GM10266 (cell line): ENCODE data around the gene CD38.
"Not testable (repeated sequence)": the region's sequence is repeated elsewhere in the genome, so short reads cannot be mapped to it uniquely, and the experiment has no call there.

Experiments
- DNase-seq: peaks from one replicate; pipeline ENCODE4 v3.0.0; 2012; ENCODE audit errors: extremely low spot score
- TF ChIP-seq, protein P1 (sequence below): IDR thresholded peaks from 2 replicates; pipeline ENCODE4 v1.5.1; 2012; ENCODE audit warnings: mild to moderate bottlenecking, low read depth; ENCODE audit not compliant: control insufficient read depth, insufficient read depth; ENCODE audit errors: missing control alignments

The CD38 gene

DNA sequence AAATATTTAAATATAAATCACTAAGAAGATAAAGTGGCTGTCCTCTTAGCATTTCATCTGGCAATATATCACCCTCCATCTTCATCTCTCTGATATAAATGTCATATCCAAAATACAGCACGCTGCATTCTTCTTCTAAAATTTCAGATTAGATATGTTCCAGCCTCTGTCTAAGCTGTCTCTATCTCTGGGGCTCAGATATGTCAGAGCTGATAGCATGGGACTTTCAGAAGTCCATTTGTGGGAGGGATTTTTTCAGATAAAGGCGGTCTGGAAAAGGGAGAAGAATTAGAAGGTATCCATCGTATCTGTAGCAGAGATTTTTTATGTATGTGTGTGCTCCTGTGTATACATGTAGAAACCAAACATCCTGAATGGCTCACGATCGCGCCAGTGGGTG is 25.0 kb upstream of the CD38 start:
- no peak for DNase-seq
- TF ChIP-seq, protein P1, sequence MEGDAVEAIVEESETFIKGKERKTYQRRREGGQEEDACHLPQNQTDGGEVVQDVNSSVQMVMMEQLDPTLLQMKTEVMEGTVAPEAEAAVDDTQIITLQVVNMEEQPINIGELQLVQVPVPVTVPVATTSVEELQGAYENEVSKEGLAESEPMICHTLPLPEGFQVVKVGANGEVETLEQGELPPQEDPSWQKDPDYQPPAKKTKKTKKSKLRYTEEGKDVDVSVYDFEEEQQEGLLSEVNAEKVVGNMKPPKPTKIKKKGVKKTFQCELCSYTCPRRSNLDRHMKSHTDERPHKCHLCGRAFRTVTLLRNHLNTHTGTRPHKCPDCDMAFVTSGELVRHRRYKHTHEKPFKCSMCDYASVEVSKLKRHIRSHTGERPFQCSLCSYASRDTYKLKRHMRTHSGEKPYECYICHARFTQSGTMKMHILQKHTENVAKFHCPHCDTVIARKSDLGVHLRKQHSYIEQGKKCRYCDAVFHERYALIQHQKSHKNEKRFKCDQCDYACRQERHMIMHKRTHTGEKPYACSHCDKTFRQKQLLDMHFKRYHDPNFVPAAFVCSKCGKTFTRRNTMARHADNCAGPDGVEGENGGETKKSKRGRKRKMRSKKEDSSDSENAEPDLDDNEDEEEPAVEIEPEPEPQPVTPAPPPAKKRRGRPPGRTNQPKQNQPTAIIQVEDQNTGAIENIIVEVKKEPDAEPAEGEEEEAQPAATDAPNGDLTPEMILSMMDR, result no peak

DNA sequence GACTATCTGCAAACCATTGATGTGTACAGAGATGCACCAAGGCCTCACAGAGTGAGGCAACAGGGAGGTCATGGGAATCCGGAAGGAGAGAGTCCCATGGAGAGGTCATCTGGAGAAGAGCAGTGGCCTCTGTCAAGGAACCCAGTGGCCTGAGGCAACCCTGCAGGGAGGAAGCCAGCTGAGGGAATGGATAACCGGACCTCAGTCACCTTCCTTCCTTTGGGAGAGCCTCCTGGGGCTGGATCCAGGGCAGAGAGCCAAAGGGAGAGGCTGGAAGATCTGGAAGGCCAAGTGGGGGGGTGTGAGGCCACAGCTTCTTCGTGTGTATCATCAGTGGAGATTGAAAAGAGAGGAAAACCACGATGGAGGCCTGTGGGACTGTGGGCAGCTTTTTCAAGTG is 24.3 kb upstream of the CD38 start:
- TF ChIP-seq, protein P1, result no peak
- DNase-seq, result no peak

DNA sequence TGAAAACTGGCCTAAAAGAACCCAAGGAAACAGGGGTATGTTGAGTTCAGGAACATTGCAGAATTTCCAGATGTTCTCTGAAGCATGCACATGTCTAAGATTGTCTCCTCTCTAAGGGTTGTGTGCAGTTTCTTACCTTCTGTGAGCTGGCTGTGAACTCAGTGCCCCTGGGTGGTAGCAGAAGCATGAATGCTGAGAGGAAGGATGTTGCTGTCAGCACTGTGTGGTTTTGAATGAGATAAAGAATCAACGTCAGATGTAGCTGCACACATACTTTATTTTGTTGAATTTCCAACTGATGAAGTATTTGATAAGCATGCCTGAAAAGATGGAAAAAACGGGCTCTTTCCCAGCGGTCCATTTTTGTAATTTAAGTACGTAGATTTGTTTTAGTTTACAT is 23.8 kb upstream of the CD38 start:
- no peak for DNase-seq
- TF ChIP-seq, protein P1, result no peak

DNA sequence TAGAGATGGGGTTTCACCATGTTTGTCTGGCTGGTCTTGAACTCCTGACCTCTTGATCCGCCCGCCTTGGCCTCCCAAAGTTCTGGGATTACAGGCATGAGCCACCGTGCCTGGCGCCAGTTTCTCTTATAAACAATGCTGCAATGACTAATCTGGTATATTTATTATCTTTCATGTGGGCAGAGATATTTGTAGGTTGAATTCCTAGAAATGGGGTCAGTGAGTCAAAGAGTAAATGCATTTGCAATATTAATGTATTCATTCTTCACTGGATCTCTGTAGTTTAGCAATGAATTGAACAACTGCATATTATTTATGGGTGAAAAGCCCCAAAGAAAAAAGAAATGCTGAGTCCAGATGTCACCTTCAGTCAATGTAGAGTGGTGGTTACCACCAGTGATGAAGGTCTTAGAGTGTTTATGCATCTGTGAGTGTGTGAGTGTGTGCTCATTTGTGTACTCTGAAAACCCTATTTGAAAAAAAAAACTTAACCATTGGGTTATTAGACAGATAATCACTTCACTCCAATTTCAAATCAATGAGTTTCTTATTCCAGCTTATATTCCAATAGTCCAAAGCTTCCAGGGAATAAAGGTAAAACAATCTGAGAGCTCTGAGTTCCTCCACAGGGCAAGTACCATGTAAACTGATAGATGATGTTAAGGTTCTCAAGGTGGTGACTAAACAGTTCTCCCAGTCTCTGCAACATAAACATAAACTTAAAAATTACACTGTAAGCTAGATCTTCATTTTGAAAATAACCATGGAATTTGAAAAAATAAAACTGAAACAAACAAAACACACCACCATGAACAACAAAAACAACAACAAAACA is 22.6 kb upstream of the CD38 start:
- TF ChIP-seq, protein P1, result no peak
- DNase-seq, result no peak

DNA sequence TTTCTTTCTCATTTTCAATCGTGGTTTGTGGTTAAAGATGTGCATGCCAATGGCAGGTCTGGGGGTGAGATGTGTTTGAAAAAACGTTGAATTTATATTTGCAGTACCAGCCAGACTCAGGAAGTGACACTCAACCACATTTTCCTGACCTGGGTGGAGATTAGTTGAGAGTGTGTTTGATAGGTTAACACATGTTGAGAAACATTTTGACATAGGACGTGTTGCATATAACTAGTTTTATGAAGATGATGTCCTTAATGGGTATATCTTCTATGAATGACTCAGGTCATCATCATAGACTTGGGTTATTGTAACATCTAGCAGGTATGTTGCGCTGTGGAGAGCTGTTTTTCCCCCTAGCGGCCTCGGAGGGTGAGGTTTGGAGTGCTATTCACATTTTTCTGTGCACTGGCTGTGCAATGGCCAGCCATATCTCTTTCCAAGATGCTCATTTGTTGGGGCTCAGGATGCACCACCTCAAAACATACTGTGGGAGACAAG is 21.7 kb upstream of the CD38 start:
- no peak for DNase-seq

DNA sequence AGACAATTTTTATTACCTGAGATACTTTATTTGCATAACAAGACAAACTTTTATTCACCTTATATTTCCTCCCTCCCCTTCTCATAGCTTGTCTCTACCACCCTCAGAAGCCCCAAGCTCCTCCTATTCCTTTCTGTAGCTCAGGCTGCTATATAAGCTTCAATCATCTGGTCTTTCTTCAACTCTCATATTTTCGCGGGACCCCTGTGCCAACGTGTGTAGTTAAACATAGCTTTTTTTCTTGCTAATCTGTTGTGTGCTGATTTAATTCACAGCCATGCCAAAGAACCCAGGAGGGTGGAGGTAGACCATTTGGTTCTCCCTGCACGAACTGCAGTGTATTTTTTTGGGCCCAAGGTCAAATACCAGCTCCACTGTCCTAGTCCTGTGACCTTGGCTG is 21.1 kb upstream of the CD38 start:
- DNase-seq, result no peak
- TF ChIP-seq, protein P1, result no peak

More for the DNA sequence above, 21.7 kb upstream of the CD38 start:
- TF ChIP-seq, protein P1, result peak; percentile 49

DNA sequence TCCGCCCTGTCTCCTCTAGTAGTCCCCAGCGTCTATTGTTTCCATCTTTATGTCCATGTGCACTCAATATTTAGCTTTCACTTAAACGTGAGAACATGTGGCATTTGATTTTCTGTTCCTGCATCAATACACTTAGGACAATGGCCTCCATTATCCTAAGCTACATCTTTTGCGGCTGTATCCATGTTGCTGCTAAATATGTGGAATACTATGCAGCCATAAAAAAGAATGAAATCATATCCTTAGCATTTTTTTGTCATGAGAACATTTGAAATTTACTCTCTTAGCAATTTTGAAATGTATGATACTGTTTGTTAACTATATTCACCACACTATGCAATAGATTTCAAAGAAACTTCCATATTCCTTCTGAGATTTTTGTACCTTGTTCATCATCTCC is 19.8 kb upstream of the CD38 start:
- DNase-seq, result no peak
- TF ChIP-seq, protein P1, result no peak

DNA sequence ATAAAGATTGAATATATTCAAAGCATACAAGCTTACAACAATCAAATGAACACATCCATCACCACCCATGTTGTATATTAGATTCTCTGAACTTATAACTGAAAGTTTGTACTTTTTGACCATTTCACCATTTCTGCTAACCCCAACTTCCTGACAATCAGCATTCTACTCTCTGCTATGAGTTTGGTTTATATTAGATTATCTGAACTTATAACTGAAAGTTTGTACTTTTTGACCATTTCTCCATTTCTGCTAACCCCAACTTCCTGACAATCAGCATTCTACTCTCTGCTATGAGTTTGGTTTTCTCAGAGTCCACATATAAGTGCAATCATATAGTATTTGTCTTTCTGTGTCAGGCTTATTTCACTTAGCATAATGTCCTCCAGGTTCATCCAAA is 15.7 kb upstream of the CD38 start:
- not testable (repeated sequence) for DNase-seq
